ENCODE measurements around the gene SH2D3C.
A peak's percentile ranks its signal among the peaks of the same experiment; 100 is the strongest.

SH2D3C gene

DNA sequence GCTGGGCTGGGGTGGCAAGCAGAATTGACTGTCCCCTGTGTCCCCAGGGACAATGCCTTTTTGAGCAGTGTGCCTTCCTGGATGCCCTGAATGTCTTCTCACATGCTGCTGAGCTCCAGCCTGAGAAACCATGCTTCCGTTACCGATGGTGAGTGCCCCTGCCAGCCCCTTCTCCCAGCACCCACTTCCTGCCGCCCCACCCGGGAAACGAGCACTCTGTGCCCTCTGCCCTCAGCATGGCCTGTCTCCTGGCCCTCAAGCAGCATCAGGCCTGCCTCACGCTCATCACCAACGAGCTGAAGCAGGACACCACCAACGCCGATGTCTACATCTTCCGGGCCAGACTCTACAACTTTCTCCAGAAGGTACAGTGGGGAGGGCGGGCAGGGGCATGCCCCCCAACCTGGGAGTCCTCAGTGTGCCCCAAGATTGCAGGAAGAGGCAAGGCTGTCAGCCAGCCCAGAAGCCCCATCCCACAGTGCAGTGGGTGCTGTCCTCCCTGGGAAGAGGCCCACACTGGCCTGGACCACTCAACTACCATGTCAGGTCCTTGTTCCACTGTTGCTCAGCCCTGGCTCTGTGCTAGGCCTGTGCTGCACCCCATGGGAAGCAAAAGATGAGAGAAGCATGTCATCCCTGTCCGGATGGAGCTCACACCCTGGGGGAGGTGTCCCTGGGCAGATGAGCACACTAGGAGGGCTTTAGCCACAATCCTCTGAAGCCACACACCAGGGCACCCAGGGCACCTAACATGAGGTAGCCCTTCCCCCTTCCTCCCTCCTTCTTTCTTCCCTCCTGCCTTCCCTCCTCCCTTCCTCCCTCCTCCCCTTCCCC lies 58.2 kb downstream of the SH2D3C start:
- no peak for DNase-seq (ENCODE audit: low read depth in 2 of 2)

GRCh38 chr9:127717766-127718165 lies 60.7 kb downstream of the SH2D3C start:
- DNase-seq (ENCODE audit: low read depth in 2 of 2), result no peak

DNA sequence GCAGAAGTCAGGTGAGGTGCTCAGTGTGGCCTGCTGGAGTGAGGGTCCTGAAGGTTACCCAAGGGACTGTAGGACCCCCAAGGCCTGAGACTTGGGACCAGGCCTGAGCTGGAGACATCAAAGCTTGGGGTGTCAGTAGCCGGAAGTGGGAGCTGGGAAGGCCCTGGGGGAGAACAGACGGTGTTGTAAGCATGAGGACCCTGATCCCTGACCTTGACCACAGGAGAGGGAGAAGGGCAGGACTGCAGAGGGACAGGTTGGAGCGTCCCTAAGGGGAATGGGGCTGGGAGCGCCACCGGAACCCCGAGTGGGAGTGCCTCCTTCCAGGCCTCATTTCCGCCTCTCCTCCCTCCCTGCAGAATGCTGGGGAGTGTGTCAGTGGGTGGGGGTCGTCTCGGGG lies 62.1 kb downstream of the SH2D3C start:
- DNase-seq (ENCODE audit: low read depth in 2 of 2), result no peak

GRCh38 chr9:127715470-127716337 lies 62.8 kb downstream of the SH2D3C start, which contains the start of the genes PTRH1 and TTC16:
TSS of gene PTRH1 (minus strand) at chr9:127715663. CDS start at chr9:127715639, 24 bp downstream.
TSS of gene TTC16 (plus strand) at chr9:127716079. CDS start at chr9:127716146, 67 bp downstream.
- DNase-seq (ENCODE audit: low read depth in 2 of 2), result peak; percentile 85 to 98

DNA sequence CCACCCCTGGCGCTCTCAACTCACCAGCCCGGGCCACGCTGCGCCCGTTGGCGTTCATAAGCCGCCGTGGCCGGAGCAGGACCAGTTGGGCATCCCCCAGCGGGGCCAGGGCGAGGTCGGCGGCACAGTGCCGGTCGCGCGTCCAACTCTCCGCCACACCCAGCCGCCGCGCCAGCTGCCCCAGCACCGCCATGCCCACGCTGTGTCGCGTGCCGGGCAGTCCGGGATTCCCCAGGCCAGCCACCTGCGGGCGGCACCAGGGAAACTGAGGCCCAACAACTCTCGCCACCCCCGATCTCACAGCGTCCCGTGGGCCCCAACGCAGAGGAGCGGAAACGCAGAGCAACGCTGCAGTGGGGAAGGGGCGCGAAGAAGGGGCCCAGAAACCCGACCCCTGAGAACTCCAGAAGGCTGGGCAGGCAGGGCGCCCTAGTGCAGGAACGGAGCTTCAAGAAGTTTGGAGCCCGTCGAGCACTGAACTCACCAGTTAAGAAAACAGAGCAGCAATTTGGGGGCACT lies 63.5 kb downstream of the SH2D3C start:
- DNase-seq (ENCODE audit: low read depth in 2 of 2), result no peak

- no peak for DNase-seq (ENCODE audit: low read depth in 2 of 2)
Measured at GRCh38 chr9:127714020-127714750, 64.3 kb downstream of the SH2D3C start.

- no peak for DNase-seq (ENCODE audit: low read depth in 2 of 2)
Measured at GRCh38 chr9:127712867-127713266, 65.6 kb downstream of the SH2D3C start.

- DNase-seq (ENCODE audit: low read depth in 2 of 2), result no peak
Measured at GRCh38 chr9:127712371-127712770, 66.1 kb downstream of the SH2D3C start.

GRCh38 chr9:127711831-127712274 lies 66.6 kb downstream of the SH2D3C start:
- no peak for DNase-seq (ENCODE audit: low read depth in 2 of 2)

DNA sequence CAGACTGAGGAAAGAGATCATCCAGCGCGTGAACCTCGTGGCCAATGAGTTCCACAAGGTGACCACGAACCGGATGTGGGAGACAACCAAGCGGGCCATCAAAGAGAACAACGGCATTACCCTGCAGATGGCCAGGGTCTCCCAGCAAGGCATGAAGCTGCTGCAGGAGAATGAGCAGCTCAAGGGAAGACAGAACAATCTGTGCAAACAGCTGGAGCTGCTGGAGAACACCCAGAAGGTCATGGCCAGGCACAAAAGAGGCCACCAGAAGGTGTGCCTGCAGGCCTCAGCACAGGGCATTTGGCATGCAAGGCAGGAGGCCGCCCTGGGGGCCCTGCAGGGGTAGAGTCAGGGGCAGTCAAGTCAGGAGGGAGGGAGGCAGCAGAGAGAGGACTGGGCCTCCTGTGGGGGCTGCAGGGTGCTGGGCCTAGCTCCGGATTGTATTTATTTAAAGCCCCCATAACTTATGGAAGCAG lies 67.2 kb downstream of the SH2D3C start:
- no peak for DNase-seq (ENCODE audit: low read depth in 2 of 2)

DNA sequence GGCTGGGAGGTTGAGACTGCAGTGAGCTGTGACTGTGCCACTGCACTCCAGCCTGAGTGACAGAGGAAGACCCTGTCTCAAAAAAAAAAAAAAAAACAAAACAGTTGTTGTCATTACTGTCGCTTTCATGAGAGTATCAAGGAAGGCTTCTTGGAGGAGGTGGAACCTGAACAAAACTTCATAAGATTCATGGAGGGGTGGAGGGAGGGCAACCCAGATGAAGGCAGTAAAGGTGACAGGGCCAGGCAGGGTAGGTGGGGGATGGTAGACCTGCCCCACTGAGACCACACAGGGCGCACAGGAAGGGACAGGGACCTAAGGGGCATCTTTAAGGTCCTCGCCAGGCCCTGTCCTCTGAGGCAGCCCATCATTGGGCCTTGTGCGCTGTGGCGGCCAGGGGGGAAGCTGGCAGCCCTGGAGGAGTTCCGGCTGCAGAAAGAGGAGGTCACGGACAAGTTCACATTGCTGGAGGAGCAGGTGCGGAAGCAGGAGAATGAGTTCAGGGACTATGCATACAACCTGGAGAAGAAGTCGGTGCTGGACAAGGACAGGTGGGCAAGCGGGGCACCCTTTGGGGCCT lies 68.2 kb downstream of the SH2D3C start:
- DNase-seq (ENCODE audit: low read depth in 2 of 2), result no peak

DNA sequence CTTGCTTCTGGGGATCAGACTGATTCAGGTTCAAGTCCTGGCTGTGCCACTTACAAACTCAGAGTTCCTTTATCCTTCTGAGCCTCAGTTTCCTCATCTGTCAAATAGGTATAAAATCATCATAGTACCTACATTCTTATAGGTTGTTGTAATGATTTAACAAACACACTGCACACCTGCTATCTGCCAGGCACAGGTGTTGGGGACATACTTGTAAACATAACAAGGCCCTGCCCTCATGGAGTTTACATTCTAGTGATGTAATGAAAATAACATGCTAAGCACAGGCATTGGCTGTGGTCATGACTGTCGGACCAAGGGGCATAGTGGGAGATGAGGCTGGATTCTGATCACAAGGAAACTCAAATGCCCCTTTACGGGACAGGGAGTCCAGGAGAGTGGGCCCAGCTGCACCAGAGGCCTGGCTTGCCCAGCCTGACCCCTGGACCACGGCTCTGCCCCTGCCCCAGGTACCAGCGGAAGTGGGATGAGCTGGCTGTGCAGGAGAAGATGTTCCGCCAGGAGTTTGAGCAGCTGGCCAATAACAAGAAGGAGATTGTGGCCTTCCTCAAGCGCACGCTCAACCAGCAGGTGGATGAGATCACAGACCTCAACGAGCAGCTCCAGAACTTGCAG lies 69.4 kb downstream of the SH2D3C start:
- DNase-seq (ENCODE audit: low read depth in 2 of 2), result no peak

- no peak for DNase-seq (ENCODE audit: low read depth in 2 of 2)
Measured at GRCh38 chr9:127707766-127708165, 70.7 kb downstream of the SH2D3C start.

- no peak for DNase-seq (ENCODE audit: low read depth in 2 of 2)
Measured at GRCh38 chr9:127706836-127707241, 71.6 kb downstream of the SH2D3C start, which contains the start of gene CFAP157. TSS of gene CFAP157 (plus strand) at chr9:127706988. CDS start at chr9:127707032, 44 bp downstream.

DNA sequence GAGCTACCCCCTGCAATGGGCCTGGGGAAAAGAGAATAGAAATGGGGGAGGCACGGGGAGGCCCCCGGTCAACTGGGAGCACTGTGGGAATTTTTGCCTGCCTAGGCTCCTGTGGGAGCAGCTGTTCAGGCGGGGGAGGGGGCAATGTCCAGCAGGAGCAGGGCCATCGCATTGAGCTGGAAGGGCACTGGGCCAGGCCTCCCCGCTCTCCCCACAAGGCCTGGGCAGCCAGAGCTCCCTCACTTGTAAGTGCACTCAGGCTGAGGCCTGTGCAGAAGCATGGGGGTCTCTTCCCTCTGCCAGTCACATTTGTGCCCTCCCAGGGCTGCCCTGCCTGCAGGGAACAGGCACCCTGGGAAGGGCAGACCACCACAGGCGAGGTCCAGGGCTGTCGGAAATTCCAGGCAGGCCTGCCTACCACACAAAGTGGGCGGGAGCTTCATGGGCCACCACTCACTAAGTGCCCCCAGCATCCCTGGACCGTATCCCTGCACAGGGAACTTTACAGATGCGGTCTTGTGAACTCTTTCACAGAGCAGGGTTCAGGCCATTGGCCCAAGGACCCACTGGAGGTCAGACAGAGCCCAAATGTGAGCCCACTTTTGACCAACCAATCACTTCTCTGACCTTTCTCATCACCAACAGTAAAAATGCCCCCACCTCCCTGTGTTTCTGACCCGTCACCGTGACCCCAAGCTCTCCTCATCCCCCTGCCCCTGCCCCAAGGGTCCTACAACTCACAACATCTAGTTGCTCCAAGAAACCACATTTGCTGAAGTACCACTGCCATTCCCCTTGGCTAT lies 72.7 kb downstream of the SH2D3C start:
- DNase-seq (ENCODE audit: low read depth in 2 of 2), result no peak

- DNase-seq (ENCODE audit: low read depth in 2 of 2), result no peak
Measured at GRCh38 chr9:127703289-127703946, 75.0 kb downstream of the SH2D3C start.

DNA sequence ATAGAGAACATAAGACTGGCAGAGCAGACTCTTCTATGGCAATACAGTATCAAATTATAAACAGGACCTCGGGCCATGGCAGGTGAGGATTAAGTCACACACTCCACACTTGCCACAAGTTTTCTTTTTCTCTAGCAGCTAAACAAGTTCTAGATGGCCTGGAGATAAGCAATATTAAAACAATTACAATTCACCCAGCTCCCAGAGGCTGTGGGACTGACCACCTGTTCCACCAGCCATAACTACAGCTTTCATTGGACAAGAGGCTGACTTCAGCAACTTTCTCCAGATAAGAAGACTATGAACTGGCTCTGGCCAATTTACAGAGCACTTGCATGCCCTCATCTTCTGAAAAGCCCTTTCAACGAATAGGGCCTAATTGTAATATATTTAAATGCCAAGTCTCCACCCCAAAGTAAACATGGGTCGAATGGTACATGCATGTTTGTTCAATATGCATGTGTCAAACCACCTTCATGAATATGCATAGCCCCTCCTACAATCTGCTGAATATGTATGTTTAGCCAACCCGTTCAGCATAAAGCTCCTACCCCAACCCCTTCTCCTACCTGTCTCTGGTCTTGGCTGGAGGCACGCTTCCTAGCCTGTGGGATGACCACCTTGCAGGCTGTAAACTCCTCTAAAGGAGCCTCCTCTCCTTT lies 77.7 kb downstream of the SH2D3C start:
- no peak for DNase-seq (ENCODE audit: low read depth in 2 of 2)

GRCh38 chr9:127700140-127700539 lies 78.3 kb downstream of the SH2D3C start:
- DNase-seq (ENCODE audit: low read depth in 2 of 2), result no peak
